ENCODE measurements around the gene EFHD2. TPM values are rescaled to one million over a fixed set of nuclear protein-coding genes. Genes with fewer than 3 reads are reported as not detected.
"Not testable (repeated sequence)": the region's sequence is repeated elsewhere in the genome, so short reads cannot be mapped to it uniquely, and the experiment has no call there.

EFHD2 gene
- total RNA-seq, 4 donors from 2014 or later: 88.0 to 188 (median 174) TPM

DNA sequence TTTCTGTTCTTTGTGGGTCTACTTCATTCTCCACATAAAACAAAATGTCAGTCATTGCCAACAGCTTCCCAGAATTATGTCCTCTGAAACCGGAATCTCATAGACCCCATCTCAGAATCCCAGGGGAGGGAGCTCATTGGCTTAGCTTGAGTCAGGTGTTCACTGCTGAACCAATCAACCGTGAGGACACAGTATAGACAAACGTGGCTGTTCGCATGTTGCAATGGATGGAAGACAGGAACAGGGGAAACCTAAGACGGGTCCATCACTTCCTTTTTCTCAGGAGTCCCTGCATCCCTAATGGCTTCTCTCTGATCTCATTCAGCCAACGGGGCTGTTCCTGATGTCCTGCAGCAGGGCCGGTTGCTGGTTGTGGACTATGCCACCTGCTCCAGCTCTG, 56.0 kb downstream of the EFHD2 start:
- H3K36me3 ChIP-seq: no peaks in the 10 kb centered on the region
- H3K4me3 ChIP-seq: no peak overlapping the region
- 76% methylated on average over 7 of the region's 7 CpGs; no CpG with 5 or more reads in 1 of the 2 donors for WGBS, 2 donors (ENCODE audit: low coverage in 1 of 2)
- intact Hi-C loops (cut with DNase I; ENCODE audit: low total_unique reads): no loop called here
- H3K27ac ChIP-seq: no peak overlapping the region
- in situ Hi-C loops (cut with MboI; ENCODE audit: low pct_ligation_motif_present in 1 of 4, low pct_unique_long_range_greater_than_20kb in 1 of 4, low sequenced_read_pairs in 3 of 4): no loop called here
- TF ChIP-seq POLR2AphosphoS5 (IDR thresholded peaks at IDR 0.05) (no peak), EP300 (IDR thresholded peaks at IDR 0.05; ENCODE audit: low read depth) (no peak), POLR2A (IDR thresholded peaks at IDR 0.05) (no peak)
- TF ChIP-seq, protein P1, sequence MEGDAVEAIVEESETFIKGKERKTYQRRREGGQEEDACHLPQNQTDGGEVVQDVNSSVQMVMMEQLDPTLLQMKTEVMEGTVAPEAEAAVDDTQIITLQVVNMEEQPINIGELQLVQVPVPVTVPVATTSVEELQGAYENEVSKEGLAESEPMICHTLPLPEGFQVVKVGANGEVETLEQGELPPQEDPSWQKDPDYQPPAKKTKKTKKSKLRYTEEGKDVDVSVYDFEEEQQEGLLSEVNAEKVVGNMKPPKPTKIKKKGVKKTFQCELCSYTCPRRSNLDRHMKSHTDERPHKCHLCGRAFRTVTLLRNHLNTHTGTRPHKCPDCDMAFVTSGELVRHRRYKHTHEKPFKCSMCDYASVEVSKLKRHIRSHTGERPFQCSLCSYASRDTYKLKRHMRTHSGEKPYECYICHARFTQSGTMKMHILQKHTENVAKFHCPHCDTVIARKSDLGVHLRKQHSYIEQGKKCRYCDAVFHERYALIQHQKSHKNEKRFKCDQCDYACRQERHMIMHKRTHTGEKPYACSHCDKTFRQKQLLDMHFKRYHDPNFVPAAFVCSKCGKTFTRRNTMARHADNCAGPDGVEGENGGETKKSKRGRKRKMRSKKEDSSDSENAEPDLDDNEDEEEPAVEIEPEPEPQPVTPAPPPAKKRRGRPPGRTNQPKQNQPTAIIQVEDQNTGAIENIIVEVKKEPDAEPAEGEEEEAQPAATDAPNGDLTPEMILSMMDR (IDR thresholded peaks at IDR 0.05): no peak
- H3K27me3 ChIP-seq: no peaks in the 10 kb centered on the region
- no peak for DNase-seq
- H3K4me1 ChIP-seq: no peaks in the 10 kb centered on the region
- H3K9me3 ChIP-seq: no peaks in the 10 kb centered on the region

DNA sequence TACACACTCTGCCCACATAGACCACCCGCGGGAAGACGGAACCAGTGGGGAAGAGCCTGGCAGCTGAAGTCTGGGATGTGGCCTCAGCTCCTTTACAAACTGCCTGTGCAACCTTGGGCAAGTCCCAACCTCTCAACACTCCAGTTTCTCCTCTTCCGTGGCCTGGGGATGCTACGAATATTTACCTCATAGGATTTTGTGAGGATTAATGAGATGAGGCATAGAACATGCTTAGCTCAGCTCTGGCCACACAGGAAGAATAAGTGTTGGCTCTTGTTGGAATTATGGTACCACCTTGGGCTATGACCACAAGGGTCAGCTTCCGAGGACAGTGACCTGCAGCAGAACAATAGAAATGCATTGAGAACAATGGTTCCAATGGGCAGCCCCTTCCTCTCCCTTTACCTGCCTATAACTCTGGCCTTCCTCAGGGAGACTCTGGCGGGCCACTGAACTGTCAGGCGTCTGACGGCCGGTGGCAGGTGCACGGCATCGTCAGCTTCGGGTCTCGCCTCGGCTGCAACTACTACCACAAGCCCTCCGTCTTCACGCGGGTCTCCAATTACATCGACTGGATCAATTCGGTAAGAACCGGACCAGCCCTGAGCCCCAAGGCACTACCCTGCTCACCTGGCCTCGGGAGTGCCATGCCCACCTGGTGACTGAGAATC, 57.4 kb downstream of the EFHD2 start:
- H3K36me3 ChIP-seq; H3K9me3 ChIP-seq; H3K27ac ChIP-seq; H3K4me3 ChIP-seq; intact Hi-C loops (cut with DNase I; ENCODE audit: low total_unique reads); DNase-seq; H3K27me3 ChIP-seq; in situ Hi-C loops (cut with MboI; ENCODE audit: low pct_ligation_motif_present in 1 of 4, low pct_unique_long_range_greater_than_20kb in 1 of 4, low sequenced_read_pairs in 3 of 4); H3K4me1 ChIP-seq: not testable (repeated sequence)
- WGBS, 2 donors (ENCODE audit: low coverage in 1 of 2): 94% methylated on average over 21 of the region's 22 CpGs; no CpG with 5 or more reads in 1 of the 2 donors

DNA sequence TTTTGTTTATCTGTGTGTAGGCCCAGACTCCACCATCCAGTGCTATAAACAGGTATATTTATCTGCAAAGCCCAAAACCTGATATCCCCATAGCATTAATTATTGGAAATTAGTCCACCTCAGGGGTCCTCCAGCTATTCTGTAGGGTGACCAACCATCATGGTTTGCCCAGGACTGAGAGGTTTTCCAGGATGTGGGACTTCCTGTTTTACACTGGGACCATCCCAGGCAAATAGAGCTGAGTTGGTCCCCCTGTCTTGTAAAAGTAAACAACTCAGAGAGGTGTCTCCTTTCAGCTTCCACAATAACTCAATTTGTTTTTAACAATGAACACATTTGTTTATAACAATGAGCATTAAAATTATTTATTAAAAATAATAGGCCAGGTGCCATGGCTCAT, 58.5 kb downstream of the EFHD2 start:
- Histone ChIP-seq H3K4me1 (no peaks in the 10 kb centered on the region), H3K27ac (no peak overlapping the region), H3K27me3 (no peaks in the 10 kb centered on the region), H3K4me3 (no peak overlapping the region), H3K9me3 (no peaks in the 10 kb centered on the region), H3K36me3 (no peaks in the 10 kb centered on the region)
- intact Hi-C loops (cut with DNase I; ENCODE audit: low total_unique reads) (no loop called here), in situ Hi-C loops (cut with MboI; ENCODE audit: low pct_ligation_motif_present in 1 of 4, low pct_unique_long_range_greater_than_20kb in 1 of 4, low sequenced_read_pairs in 3 of 4) (no loop called here)
- TF ChIP-seq POLR2AphosphoS5 (IDR thresholded peaks at IDR 0.05) (no peak), POLR2A (IDR thresholded peaks at IDR 0.05) (no peak), EP300 (IDR thresholded peaks at IDR 0.05; ENCODE audit: low read depth) (no peak)
- TF ChIP-seq, protein P1 (IDR thresholded peaks at IDR 0.05): no peak
- no peak for DNase-seq

DNA sequence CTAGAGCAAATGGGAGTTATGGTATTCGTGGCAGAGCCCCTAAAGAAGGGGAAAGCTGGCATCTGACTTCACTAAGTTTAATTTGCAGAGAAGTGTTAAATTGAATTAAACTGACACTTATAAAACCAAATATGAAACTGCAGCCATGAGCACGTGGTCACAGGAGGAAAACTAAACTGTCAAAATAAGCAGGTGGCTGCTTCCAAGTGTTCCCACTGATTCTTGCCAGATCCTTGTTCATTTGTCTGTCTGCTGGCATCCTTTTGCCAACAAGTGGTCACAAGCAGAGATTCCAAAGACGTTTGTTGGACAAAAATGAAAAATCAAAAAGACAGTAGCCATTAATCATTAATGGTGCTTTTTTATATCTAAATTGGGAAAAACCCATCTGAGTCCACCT, 59.7 kb downstream of the EFHD2 start:
- Histone ChIP-seq H3K4me3 (no peak overlapping the region), H3K9me3 (no peaks in the 10 kb centered on the region), H3K4me1 (no peaks in the 10 kb centered on the region), H3K27ac (no peak overlapping the region), H3K27me3 (no peaks in the 10 kb centered on the region), H3K36me3 (no peaks in the 10 kb centered on the region)
- in situ Hi-C loops (cut with MboI; ENCODE audit: low pct_ligation_motif_present in 1 of 4, low pct_unique_long_range_greater_than_20kb in 1 of 4, low sequenced_read_pairs in 3 of 4) (no loop called here), intact Hi-C loops (cut with DNase I; ENCODE audit: low total_unique reads) (no loop called here)
- no peak for TF ChIP-seq POLR2AphosphoS5 (IDR thresholded peaks at IDR 0.05)
- TF ChIP-seq, protein P1 (IDR thresholded peaks at IDR 0.05): no peak
- TF ChIP-seq EP300 (IDR thresholded peaks at IDR 0.05; ENCODE audit: low read depth): no peak
- TF ChIP-seq POLR2A (IDR thresholded peaks at IDR 0.05): no peak
- 44 to 46% methylated on average over 2 to 3 of the region's 3 CpGs for WGBS, 2 donors (ENCODE audit: low coverage in 1 of 2)
- no peak for DNase-seq

DNA sequence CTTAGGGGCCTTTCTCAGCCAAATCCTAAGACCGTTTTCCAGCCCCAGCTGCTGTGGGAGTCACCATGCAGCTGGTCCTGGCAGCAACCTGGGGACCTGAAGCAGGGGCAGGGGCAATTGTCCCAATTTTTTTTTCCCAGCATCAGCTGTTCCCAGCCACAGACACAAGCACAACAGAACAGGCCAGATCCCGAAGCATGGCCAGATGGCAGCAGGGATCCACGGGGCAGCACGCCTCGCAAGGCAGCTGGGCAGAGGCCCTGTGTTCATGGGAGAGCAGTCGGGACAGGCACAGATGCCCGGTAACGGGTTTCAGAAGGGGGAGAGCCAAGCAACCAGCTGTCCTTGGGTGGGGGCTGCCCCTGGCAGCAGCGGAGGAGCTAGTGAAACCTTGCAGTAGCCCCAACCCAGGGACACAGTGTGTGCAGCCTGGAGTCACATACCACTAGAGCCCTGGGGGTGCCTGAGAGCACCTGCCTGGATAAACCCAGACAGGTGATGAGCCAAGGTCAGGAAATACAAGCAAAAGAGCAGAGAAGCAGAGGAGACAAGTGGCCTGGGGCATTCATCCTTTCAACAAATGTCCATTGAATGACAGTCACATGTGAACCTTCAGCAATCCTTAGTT, 60.2 kb downstream of the EFHD2 start:
- WGBS, 2 donors (ENCODE audit: low coverage in 1 of 2): 82% methylated on average over 7 of the region's 9 CpGs; no CpG with 5 or more reads in 1 of the 2 donors
- H3K27ac ChIP-seq; H3K36me3 ChIP-seq; in situ Hi-C loops (cut with MboI; ENCODE audit: low pct_ligation_motif_present in 1 of 4, low pct_unique_long_range_greater_than_20kb in 1 of 4, low sequenced_read_pairs in 3 of 4); H3K4me3 ChIP-seq; DNase-seq; H3K4me1 ChIP-seq; intact Hi-C loops (cut with DNase I; ENCODE audit: low total_unique reads); H3K9me3 ChIP-seq; H3K27me3 ChIP-seq: not testable (repeated sequence)

DNA sequence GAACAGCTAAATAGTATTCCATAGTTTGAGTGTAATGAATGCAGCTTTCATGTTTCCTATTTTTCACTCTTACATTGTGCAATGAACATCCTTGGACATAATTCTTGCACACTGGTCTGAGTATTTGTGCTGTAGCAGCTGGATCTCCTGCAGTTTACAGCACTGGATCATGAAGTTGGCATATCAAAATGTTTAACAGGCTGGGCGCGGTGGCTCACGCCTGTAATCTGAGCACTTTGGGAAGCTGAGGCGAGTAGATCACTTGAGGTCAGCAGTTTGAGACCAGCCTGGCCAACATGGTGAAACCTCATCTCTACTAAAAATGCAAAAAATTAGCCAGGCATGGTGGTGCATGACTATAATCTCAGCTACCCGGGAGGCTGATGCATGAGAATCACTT, 61.4 kb downstream of the EFHD2 start:
- intact Hi-C loops (cut with DNase I; ENCODE audit: low total_unique reads); H3K4me1 ChIP-seq; H3K4me3 ChIP-seq; DNase-seq; H3K27me3 ChIP-seq; H3K9me3 ChIP-seq; H3K36me3 ChIP-seq; H3K27ac ChIP-seq; in situ Hi-C loops (cut with MboI; ENCODE audit: low pct_ligation_motif_present in 1 of 4, low pct_unique_long_range_greater_than_20kb in 1 of 4, low sequenced_read_pairs in 3 of 4): not testable (repeated sequence)
- WGBS, 2 donors (ENCODE audit: low coverage in 1 of 2): 86 to 100% methylated on average over 1 to 5 of the region's 5 CpGs

DNA sequence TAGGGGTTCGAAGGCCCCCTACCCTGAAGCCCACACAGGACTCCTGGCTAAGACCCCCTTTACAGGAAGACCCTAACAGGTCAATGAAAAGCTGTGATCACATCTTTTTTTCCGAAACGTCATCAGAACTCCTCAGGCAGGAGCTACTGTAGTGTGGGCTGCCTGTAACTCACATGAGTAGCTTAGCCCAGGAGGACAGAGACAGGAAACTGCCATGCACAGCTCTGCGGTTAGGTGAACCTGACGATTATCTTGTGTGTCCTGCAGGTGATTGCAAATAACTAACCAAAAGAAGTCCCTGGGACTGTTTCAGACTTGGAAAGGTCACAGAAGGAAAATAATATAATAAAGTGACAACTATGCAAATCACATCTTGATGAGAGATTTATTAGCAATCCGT, 62.0 kb downstream of the EFHD2 start:
- 85 to 100% methylated on average over 2 to 6 of the region's 6 CpGs for WGBS, 2 donors (ENCODE audit: low coverage in 1 of 2)
- H3K4me1 ChIP-seq; H3K36me3 ChIP-seq; in situ Hi-C loops (cut with MboI; ENCODE audit: low pct_ligation_motif_present in 1 of 4, low pct_unique_long_range_greater_than_20kb in 1 of 4, low sequenced_read_pairs in 3 of 4); intact Hi-C loops (cut with DNase I; ENCODE audit: low total_unique reads); H3K9me3 ChIP-seq; DNase-seq; H3K4me3 ChIP-seq; H3K27ac ChIP-seq; H3K27me3 ChIP-seq: not testable (repeated sequence)

All from transverse colon (tissue), 4 donors.